HL-60 (cell line): ENCODE results near the gene ALG3.

Source experiments
- DNase-seq, 2 experiments: peaks; one replicate each; pipeline ENCODE4 v3.0.0-alpha.2; 2010 to 2020; ENCODE audit warnings: low read depth in 1 of 2, low spot score in 1 of 2
- H3K27ac ChIP-seq: fragments of 250-450 bp; sonication (Bioruptor Pico); replicated peaks from 2 replicates; pipeline ENCODE4 v1.5.1; 2020; ENCODE audit warnings: mild to moderate bottlenecking, moderate library complexity
- H3K27me3 ChIP-seq: fragments of 250-450 bp; sonication (Bioruptor Pico); 2 replicates; pipeline ENCODE4 v1.5.1; 2021; ENCODE audit warnings: mild to moderate bottlenecking, moderate library complexity; ENCODE audit not compliant: insufficient read depth, poor library complexity, severe bottlenecking
- H3K4me3 ChIP-seq: replicated peaks from 2 replicates; pipeline ENCODE4 v1.5.1; 2011; ENCODE audit warnings: mild to moderate bottlenecking, control low read depth, low read length; ENCODE audit not compliant: insufficient read depth
- GABPA ChIP-seq: IDR thresholded peaks from 2 replicates; pipeline ENCODE4 v1.6.1; 2012; ENCODE audit warnings: low read depth
- POLR2AphosphoS5 ChIP-seq: IDR thresholded peaks from 2 replicates; pipeline ENCODE4 v1.6.1; 2012; ENCODE audit warnings: low read depth
- SPI1 ChIP-seq: IDR thresholded peaks from 2 replicates; pipeline ENCODE4 v1.6.1; 2012; ENCODE audit warnings: low read depth, mild to moderate bottlenecking, borderline replicate concordance
- TF ChIP-seq, protein P1 (sequence below): IDR thresholded peaks from one replicate; pipeline ENCODE4 v1.5.1; 2011; ENCODE audit warnings: low read length, control low read depth, inconsistent platforms; ENCODE audit not compliant: insufficient read depth
- TF ChIP-seq, protein P2 (sequence below): IDR thresholded peaks from 2 replicates; pipeline ENCODE4 v1.6.1; 2012; ENCODE audit warnings: low read depth; ENCODE audit not compliant: insufficient replicate concordance

Gene ALG3

DNA sequence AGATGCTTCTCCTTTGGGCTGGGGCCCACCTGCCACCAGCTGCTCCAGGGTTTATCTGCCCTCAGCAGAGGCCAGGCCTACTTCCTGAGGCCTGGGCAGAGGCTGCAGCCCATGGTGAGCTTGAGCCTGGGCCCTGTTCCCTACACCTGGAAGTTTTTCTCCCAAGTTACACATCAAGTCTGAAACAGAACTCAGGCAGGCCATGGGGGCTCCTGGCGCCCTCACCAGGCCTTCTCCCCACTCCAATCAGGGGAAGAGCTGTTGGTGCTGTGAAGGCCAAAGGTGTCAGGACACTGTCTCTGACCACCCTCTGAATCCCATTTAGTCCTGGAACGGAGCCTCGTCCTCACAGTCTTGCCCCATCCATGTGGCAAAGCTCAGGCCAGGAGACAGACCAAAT lies 12.1 kb downstream of the ALG3 start:
- Histone ChIP-seq H3K27me3 (peaks cover 9% of the 10 kb centered on the region), H3K27ac (no peak overlapping the region), H3K4me3 (no peak overlapping the region)
- DNase-seq = no peak
- no peak for TF ChIP-seq GABPA
- TF ChIP-seq, protein P1, sequence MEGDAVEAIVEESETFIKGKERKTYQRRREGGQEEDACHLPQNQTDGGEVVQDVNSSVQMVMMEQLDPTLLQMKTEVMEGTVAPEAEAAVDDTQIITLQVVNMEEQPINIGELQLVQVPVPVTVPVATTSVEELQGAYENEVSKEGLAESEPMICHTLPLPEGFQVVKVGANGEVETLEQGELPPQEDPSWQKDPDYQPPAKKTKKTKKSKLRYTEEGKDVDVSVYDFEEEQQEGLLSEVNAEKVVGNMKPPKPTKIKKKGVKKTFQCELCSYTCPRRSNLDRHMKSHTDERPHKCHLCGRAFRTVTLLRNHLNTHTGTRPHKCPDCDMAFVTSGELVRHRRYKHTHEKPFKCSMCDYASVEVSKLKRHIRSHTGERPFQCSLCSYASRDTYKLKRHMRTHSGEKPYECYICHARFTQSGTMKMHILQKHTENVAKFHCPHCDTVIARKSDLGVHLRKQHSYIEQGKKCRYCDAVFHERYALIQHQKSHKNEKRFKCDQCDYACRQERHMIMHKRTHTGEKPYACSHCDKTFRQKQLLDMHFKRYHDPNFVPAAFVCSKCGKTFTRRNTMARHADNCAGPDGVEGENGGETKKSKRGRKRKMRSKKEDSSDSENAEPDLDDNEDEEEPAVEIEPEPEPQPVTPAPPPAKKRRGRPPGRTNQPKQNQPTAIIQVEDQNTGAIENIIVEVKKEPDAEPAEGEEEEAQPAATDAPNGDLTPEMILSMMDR = no peak

DNA sequence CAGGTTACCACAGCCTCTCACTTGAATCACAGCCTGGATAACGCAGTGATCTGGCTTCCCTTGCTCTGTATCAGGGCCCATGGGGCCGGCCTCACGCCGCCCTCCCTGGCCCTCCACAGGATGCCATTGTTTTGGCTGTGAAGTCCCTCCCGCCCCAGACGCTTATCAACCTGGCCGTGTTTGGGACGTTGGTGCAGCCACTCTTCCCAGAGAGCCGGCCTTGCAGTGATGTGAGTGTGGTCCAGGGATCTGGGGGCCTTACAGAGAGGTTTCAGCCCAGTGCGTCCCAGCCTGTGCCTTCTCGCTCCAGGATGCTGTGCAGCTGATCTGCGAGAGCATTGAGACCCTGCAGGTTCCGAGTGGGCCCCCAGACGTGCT lies 12.7 kb downstream of the ALG3 start:
- Histone ChIP-seq H3K27me3 (peaks cover 15% of the 10 kb centered on the region), H3K27ac (no peak overlapping the region), H3K4me3 (no peak overlapping the region)
- TF ChIP-seq, protein P2, sequence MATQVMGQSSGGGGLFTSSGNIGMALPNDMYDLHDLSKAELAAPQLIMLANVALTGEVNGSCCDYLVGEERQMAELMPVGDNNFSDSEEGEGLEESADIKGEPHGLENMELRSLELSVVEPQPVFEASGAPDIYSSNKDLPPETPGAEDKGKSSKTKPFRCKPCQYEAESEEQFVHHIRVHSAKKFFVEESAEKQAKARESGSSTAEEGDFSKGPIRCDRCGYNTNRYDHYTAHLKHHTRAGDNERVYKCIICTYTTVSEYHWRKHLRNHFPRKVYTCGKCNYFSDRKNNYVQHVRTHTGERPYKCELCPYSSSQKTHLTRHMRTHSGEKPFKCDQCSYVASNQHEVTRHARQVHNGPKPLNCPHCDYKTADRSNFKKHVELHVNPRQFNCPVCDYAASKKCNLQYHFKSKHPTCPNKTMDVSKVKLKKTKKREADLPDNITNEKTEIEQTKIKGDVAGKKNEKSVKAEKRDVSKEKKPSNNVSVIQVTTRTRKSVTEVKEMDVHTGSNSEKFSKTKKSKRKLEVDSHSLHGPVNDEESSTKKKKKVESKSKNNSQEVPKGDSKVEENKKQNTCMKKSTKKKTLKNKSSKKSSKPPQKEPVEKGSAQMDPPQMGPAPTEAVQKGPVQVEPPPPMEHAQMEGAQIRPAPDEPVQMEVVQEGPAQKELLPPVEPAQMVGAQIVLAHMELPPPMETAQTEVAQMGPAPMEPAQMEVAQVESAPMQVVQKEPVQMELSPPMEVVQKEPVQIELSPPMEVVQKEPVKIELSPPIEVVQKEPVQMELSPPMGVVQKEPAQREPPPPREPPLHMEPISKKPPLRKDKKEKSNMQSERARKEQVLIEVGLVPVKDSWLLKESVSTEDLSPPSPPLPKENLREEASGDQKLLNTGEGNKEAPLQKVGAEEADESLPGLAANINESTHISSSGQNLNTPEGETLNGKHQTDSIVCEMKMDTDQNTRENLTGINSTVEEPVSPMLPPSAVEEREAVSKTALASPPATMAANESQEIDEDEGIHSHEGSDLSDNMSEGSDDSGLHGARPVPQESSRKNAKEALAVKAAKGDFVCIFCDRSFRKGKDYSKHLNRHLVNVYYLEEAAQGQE = no peak
- no peak for TF ChIP-seq SPI1
- no peak for TF ChIP-seq POLR2AphosphoS5
- TF ChIP-seq, protein P1 = no peak
- TF ChIP-seq GABPA = no peak
- DNase-seq = no peak

DNA sequence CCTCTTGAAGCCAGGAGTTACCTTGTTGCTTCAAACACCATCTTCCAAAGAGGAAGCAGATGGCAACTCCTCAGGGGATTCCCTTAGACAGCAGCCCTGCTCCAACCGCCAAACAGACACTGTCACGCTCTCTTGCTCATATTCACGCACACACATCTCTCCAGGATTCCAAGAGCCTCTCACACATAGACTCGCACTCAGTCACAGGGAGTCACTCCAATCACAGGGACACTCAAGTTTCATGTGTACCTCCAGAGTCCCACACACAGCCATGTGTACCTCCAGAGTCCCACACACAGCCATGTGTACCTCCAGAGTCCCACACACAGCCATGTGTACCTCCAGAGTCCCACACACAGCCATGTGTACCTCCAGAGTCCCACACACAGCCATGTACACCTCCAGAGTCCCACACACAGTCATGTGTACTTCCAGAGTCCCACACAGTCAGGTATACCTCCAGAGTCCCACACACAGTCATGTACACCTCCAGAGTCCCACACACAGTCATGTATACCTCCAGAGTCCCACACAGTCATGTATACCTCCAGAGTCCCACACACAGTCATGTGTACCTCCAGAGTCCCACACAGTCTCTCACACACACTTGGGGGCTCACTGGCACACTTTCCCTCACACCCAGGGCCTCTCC lies 13.3 kb downstream of the ALG3 start:
- Histone ChIP-seq H3K27ac (no peak overlapping the region), H3K4me3 (no peak overlapping the region), H3K27me3 (peaks cover 18% of the 10 kb centered on the region)
- TF ChIP-seq SPI1 (no peak), GABPA (no peak), POLR2AphosphoS5 (no peak)
- TF ChIP-seq, protein P1 = no peak
- TF ChIP-seq, protein P2 = no peak
- DNase-seq = no peak
